K562 (cell line): Measurements from ENCODE around the gene GRB10. TPM values are rescaled to one million over a fixed set of nuclear protein-coding genes. Genes with fewer than 3 reads are reported as not detected.

Source experiments
- AFF4 ChIP-seq: sonication (generic); formaldehyde crosslinking; IDR thresholded peaks from 2 replicates; pipeline ENCODE4 v1.8.0; 2023; ENCODE audit warnings: mild to moderate bottlenecking, missing genetic modification reagents
- CSDE1 ChIP-seq, 2 experiments: fragments of 450-650 bp; IDR thresholded peaks; 2 replicates each; pipeline ENCODE4 v1.6.1; 2016; ENCODE audit warnings: mild to moderate bottlenecking in 1 of 2
- E2F1 ChIP-seq: sonication (generic); formaldehyde crosslinking; IDR thresholded peaks from 2 replicates; pipeline ENCODE4 v1.8.1; 2023; ENCODE audit warnings: mild to moderate bottlenecking, missing genetic modification reagents, moderate library complexity
- E2F6 ChIP-seq, 2 experiments: IDR thresholded peaks; 2 replicates each; pipeline ENCODE4 v1.6.1; 2011; ENCODE audit warnings: borderline replicate concordance in 1 of 2, control low read depth in 1 of 2, low read depth in 1 of 2, low read length in 1 of 2, mild to moderate bottlenecking in 1 of 2, mixed read lengths in 1 of 2, moderate library complexity in 1 of 2; ENCODE audit not compliant: insufficient read depth in 1 of 2, insufficient read length in 1 of 2, poor library complexity in 1 of 2, severe bottlenecking in 1 of 2; ENCODE audit errors: extremely low read depth in 1 of 2
- FOXJ2 ChIP-seq: fragments of 200-800 bp; sonication (Bioruptor generic); IDR thresholded peaks from 2 replicates; pipeline ENCODE4 v1.6.1; 2016; ENCODE audit warnings: missing genetic modification characterization, missing compliant biosample characterization
- GATA2 ChIP-seq: sonication (generic); formaldehyde crosslinking; IDR thresholded peaks from 2 replicates; pipeline ENCODE4 v1.4.0; 2020; ENCODE audit warnings: mild to moderate bottlenecking, missing genetic modification reagents
- HMGN3 ChIP-seq: IDR thresholded peaks from 2 replicates; pipeline ENCODE4 v1.6.1; 2011; ENCODE audit warnings: borderline replicate concordance, low read depth, mild to moderate bottlenecking, mixed read lengths, low read length; ENCODE audit not compliant: insufficient read length; ENCODE audit errors: extremely low read depth
- KLF6 ChIP-seq: fragments of 250-450 bp; sonication (Bioruptor Pico); IDR thresholded peaks from 2 replicates; pipeline ENCODE4 v1.4.0; 2020; ENCODE audit warnings: mild to moderate bottlenecking, moderate library complexity, borderline replicate concordance
- RHOXF2B ChIP-seq: fragments of 250-450 bp; sonication (Bioruptor Pico); conservative IDR thresholded peaks from 2 replicates; pipeline ENCODE4 v1.5.1; 2021
- SMAD4 ChIP-seq: fragments of 250-450 bp; sonication (Bioruptor Pico); conservative IDR thresholded peaks from 2 replicates; pipeline ENCODE4 v1.8.0; 2021; ENCODE audit warnings: inconsistent platforms, mild to moderate bottlenecking, moderate library complexity
- SMARCE1 ChIP-seq: fragments of 450-650 bp; IDR thresholded peaks from 2 replicates; pipeline ENCODE4 v1.7.1; 2016; ENCODE audit warnings: mild to moderate bottlenecking
- SMC3 ChIP-seq: conservative IDR thresholded peaks from 2 replicates; pipeline ENCODE4 v1.6.1; 2011; ENCODE audit warnings: low read depth, low read length, improper control_type of control experiment; ENCODE audit not compliant: insufficient read depth
- THRAP3 ChIP-seq: fragments of 450-650 bp; IDR thresholded peaks from 2 replicates; pipeline ENCODE4 v1.6.1; 2016; ENCODE audit warnings: mild to moderate bottlenecking, inconsistent platforms, borderline replicate concordance
- ZMIZ1 ChIP-seq, 2 experiments: fragments of 150-350 bp in 1 of 2; IDR thresholded peaks; 2 replicates each; pipeline ENCODE4 v1.6.1; 2012 to 2016; ENCODE audit warnings: low read depth in 2 of 2, low read length in 2 of 2, mild to moderate bottlenecking in 1 of 2, moderate library complexity in 1 of 2
- ZNF121 ChIP-seq: sonication (generic); formaldehyde crosslinking; conservative IDR thresholded peaks from 2 replicates; pipeline ENCODE4 v1.8.0; 2022; ENCODE audit warnings: missing genetic modification reagents
- polyA plus RNA-seq, 8 experiments: library from polyadenylated mRNA; depleted of rRNA in 4 of 8; stranded (reverse) in 5 of 8; unstranded in 3 of 8; fragments of >200 nt; fragmentation: Nextera tagmentation in 2 of 8; fragmentation: Illumina TruSeq in 1 of 8; extraction: Ambion mirVana in 2 of 8; extraction: Trizol in 1 of 8; gene quantifications; 2 replicates each; pipeline versions ENCODE4 v1.2.1 to v1.2.3, GENCODE V29; 2011 to 2014; ENCODE audit warnings: inconsistent platforms in 1 of 8, missing spikeins in 1 of 8
- total RNA-seq, 7 experiments: library from RNA; depleted of rRNA in 6 of 7; stranded (reverse); fragments of >200 nt in 6 of 7; fragmentation: Illumina TruSeq in 2 of 7; extraction: Trizol in 2 of 7; gene quantifications; 2 replicates each; pipeline versions ENCODE4 v1.2.1 to v1.2.3, GENCODE V29; 2011 to 2021; ENCODE audit warnings: low replicate concordance in 1 of 7

The GRB10 gene
- total and polyA plus RNA-seq, 9 of the 15 experiments (the other 6 are each of a cell fraction or from before 2014, with no cell fraction given) = 8.9 to 88.5 (median 40.7) TPM

GRCh38 chr7:50696810-50697582, 85.7 kb downstream of the GRB10 start (continued):
- no peak for TF ChIP-seq E2F1 (CRISPR knock-in tag)
- TF ChIP-seq KLF6 = no peak
- no peak for TF ChIP-seq CSDE1 (IDR thresholded peaks at IDR 0.05)
- TF ChIP-seq ZMIZ1 (IDR thresholded peaks at IDR 0.05; ENCODE audit: low read depth in 2 of 2, low read length in 2 of 2) = no peak
- no peak for TF ChIP-seq THRAP3
- TF ChIP-seq ZNF121 (CRISPR knock-in tag) = peak; percentile 47
- no peak for TF ChIP-seq SMAD4 (CRISPR knock-in tag)
- TF ChIP-seq AFF4 (CRISPR knock-in tag) = no peak
- TF ChIP-seq HMGN3 = no peak
- TF ChIP-seq RHOXF2B (CRISPR knock-in tag) = no peak
- no peak for TF ChIP-seq E2F6 (IDR thresholded peaks at IDR 0.05; ENCODE audit: borderline replicate concordance in 1 of 2, extremely low read depth in 1 of 2, insufficient read depth in 1 of 2, insufficient read length in 1 of 2, low read depth in 1 of 2, low read length in 1 of 2, poor library complexity in 1 of 2, severe bottlenecking in 1 of 2)
- no peak for TF ChIP-seq GATA2 (CRISPR knock-in tag)
- TF ChIP-seq SMC3 = peak; percentile 47; the same call in 1 of the 2 replicates
- no peak for TF ChIP-seq FOXJ2
- 0 out of 2 replicates have a peak, but pooled peaks have one; percentile 40 for TF ChIP-seq SMARCE1
